ENCODE results near the gene PARP8.
"Not testable (repeated sequence)": the region's sequence is repeated elsewhere in the genome, so short reads cannot be mapped to it uniquely, and the experiment has no call there.

The PARP8 gene, protein sequence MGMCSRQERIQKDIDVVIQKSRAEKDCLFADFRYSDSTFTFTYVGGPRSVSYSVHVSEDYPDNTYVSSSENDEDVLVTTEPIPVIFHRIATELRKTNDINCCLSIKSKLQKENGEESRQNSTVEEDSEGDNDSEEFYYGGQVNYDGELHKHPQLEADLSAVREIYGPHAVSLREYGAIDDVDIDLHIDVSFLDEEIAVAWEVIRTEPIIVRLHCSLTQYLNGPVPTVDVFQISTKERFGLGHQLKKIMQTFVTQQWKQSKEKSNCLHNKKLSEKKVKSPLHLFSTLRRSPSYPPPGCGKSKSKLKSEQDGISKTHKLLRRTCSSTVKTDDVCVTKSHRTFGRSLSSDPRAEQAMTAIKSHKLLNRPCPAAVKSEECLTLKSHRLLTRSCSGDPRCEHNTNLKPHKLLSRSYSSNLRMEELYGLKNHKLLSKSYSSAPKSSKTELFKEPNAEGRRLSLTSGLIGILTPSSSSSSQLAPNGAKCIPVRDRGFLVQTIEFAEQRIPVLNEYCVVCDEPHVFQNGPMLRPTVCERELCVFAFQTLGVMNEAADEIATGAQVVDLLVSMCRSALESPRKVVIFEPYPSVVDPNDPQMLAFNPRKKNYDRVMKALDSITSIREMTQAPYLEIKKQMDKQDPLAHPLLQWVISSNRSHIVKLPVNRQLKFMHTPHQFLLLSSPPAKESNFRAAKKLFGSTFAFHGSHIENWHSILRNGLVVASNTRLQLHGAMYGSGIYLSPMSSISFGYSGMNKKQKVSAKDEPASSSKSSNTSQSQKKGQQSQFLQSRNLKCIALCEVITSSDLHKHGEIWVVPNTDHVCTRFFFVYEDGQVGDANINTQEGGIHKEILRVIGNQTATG

GRCh38 chr5:50666261-50667022 lies at the start of gene PARP8:
PARP8 (plus strand) TSS chr5:50666637; CDS start chr5:50667096, 459 bp downstream.
- peak; percentile 17 to 19 for DNase-seq (ENCODE audit: low read depth in 2 of 2)

GRCh38 chr5:50623666-50624065 lies 42.8 kb upstream of the PARP8 start:
- DNase-seq (ENCODE audit: low read depth in 2 of 2) = no peak

- DNase-seq (ENCODE audit: low read depth in 2 of 2) = peak in 1 of 2 donors; percentile 15
Observed at GRCh38 chr5:50634866-50635265, 31.6 kb upstream of the PARP8 start.

- not testable (repeated sequence) for DNase-seq (ENCODE audit: low read depth in 2 of 2)
Observed at GRCh38 chr5:50637576-50637975, 28.9 kb upstream of the PARP8 start.

DNA sequence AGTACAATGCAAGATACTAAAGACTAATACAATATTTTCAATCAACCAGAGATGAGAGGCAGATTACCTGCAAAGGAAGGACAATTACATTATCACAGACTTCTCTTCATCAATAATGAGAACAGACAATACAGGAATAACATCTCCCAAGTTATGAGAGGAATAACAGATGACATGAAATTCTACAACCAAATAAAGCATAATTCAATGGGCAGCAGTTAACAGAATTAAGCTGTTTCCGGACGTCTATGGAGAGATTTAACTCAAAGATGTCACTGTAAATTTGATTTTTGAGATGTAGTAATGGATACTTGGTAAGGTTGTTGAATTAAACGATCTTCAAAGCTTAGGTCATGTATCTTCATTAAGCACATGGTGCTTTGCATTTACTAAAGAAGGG lies 19.8 kb upstream of the PARP8 start:
- no peak for DNase-seq (ENCODE audit: low read depth in 2 of 2)

- DNase-seq (ENCODE audit: low read depth in 2 of 2) = no peak
Observed at GRCh38 chr5:50647726-50648125, 18.7 kb upstream of the PARP8 start.

GRCh38 chr5:50653946-50654345 lies 12.5 kb upstream of the PARP8 start:
- no peak for DNase-seq (ENCODE audit: low read depth in 2 of 2)

- DNase-seq (ENCODE audit: low read depth in 2 of 2) = no peak
Observed at GRCh38 chr5:50655067-50655809, 11.2 kb upstream of the PARP8 start.

DNA sequence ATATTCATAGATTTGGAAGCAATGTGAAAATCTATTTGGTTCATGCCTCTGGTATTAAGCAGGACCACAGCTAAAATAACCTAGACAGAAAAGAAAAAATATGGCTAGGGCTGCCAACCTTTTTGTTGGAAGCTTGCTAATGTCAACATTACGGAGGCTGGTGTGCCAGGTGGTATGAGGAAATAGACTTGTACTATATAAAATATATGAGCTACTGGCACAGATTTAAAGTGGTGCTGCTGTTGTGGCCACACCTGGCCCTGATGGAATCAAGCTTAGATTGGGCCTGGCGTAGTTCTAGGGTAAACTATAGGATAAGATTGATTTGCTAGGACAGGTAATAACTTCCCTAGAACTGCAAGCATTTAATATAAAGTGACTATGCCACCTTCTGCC lies 10.6 kb upstream of the PARP8 start:
- no peak for DNase-seq (ENCODE audit: low read depth in 2 of 2)

GRCh38 chr5:50657044-50657443 lies 9.4 kb upstream of the PARP8 start:
- no peak for DNase-seq (ENCODE audit: low read depth in 2 of 2)

- DNase-seq (ENCODE audit: low read depth in 2 of 2) = no peak
Observed at GRCh38 chr5:50658246-50658645, 8.2 kb upstream of the PARP8 start.

GRCh38 chr5:50663636-50664035 lies 2.8 kb upstream of the PARP8 start:
- no peak for DNase-seq (ENCODE audit: low read depth in 2 of 2)

GRCh38 chr5:50665091-50665490 lies 1.3 kb upstream of the PARP8 start:
- no peak for DNase-seq (ENCODE audit: low read depth in 2 of 2)

- peak; percentile 13 to 19 for DNase-seq (ENCODE audit: low read depth in 2 of 2)
Observed at GRCh38 chr5:50665761-50666202, 655 bp upstream of the PARP8 start.

DNA sequence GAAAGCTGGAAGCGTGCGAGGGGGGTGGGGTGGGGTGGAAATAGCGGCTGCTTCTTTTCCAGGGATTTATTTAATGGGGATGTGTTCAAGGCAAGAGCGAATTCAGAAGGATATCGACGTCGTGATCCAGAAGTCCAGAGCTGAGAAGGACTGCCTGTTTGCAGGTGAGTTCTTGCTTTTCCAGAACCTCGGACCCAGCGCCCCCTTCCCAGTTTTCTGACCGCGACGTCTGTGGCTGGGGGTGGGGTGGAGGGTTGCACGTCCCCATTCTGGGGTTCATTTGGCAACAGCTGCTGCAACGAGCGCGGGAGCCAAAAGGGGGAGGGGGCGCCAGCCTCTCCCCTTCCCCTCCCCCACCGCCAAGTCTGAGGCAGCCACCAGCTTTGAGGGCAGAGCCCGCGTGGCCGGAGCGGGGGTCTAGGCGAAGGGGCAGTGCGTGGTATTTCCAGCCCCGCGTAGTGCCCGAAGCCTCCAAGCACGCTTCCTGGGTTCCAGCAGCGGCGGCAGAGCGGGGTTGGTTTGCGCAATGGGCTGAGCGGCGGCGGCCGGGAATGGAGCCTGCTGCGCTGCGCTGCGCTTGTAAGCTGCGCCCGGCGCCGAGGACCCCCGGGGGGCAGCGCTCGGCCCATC lies 701 bp downstream of the PARP8 start:
- no peak for DNase-seq (ENCODE audit: low read depth in 2 of 2)

GRCh38 chr5:50667653-50668595 lies 1.5 kb downstream of the PARP8 start:
- peak; percentile 76 to 84 for DNase-seq (ENCODE audit: low read depth in 2 of 2)

- DNase-seq (ENCODE audit: low read depth in 2 of 2) = not testable (repeated sequence)
Observed at GRCh38 chr5:50668636-50669035, 2.2 kb downstream of the PARP8 start.

DNA sequence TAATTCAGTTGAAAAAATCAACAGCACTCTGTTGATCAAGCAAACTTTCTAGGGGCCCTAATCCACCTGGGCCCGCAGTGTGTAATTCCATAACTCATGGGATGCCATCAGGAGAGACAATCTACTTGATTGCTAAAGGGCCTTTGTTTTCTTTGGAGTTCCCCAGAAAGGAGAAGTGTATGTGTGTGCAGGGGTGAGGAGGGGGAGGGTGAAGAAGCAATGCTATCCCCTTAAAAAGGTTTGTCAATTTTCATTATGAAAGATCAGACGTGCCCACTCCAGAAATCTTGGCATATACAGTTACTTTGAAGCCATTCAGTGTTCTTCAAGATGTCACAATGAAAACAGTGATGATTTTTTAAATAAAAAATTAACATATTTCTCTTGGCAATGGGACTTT lies 6.2 kb downstream of the PARP8 start:
- DNase-seq (ENCODE audit: low read depth in 2 of 2) = no peak

DNA sequence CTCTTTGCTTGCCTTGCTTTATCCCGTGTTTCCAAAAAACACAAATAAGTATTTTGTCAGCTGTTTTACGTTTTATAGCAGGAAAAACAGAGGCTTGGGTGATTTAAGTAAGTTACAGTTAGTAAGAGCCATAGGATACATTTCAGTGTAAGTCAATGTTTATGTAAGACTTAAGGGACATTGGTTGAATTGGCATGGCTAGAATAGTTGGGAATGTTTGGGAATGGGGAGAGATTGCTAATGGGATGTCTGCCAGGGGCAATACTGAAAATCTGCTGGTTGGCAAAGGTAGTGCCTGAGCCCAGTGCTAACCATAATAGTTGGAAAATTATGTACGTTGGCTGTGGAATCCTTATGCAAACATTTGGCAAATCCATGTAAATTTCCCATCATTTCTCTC lies 7.0 kb downstream of the PARP8 start:
- DNase-seq (ENCODE audit: low read depth in 2 of 2) = not testable (repeated sequence)

DNA sequence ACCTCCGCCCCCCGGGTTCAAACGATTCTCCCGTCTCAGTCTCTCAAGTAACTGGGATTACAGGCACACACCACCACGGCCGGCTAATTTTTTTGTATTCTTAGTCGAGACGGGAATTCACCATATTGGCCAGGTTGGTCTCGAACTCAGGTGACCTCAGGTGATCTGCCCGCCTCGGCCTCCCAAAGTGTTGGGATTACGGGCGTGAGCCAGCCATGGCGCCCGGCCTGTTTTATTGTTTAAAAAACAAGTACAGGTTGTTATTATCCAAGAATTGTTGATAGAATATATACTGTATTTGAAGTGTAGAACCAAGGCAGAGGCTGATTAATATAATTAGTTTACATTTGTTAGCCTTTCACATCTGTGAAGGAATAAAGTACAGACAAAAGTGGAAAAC lies 8.9 kb downstream of the PARP8 start:
- no peak for DNase-seq (ENCODE audit: low read depth in 2 of 2)

Data from stimulated activated CD8-positive, alpha-beta memory T cell treated with anti-CD3 and anti-CD28 coated beads, Interleukin-15, amount 100 ng/mL, for 48 hours (primary cell).